Activated naive CD8-positive, alpha-beta T cell (primary cell): ENCODE results near the gene PRORP.

ENCODE experiments used
- H3K27ac Mint-ChIP-seq: one replicate; pipeline ENCODE4 v1.8.0; 2021; ENCODE audit warnings: mixed read lengths
- H3K27me3 Mint-ChIP-seq: one replicate; pipeline ENCODE4 v1.8.0; 2021; ENCODE audit warnings: mixed read lengths
- H3K36me3 Mint-ChIP-seq: one replicate; pipeline ENCODE4 v1.8.0; 2021; ENCODE audit warnings: mixed read lengths
- H3K4me1 Mint-ChIP-seq: one replicate; pipeline ENCODE4 v1.8.0; 2021; ENCODE audit warnings: low read depth, mixed read lengths
- H3K4me3 Mint-ChIP-seq: one replicate; pipeline ENCODE4 v1.8.0; 2021; ENCODE audit warnings: mild to moderate bottlenecking, mixed read lengths
- H3K9me3 Mint-ChIP-seq: one replicate; pipeline ENCODE4 v1.8.0; 2021; ENCODE audit warnings: low read depth, mixed read lengths

The PRORP gene

GRCh38 chr14:35154016-35154415 lies 31.7 kb downstream of the PRORP start:
- no peaks in the 10 kb centered on the region for H3K9me3 Mint-ChIP-seq
- peak overlapping the region; percentile 75 for H3K27ac Mint-ChIP-seq

GRCh38 chr14:35155962-35156361 lies 33.6 kb downstream of the PRORP start:
- peaks cover 15% of the 10 kb centered on the region for H3K36me3 Mint-ChIP-seq
- H3K9me3 Mint-ChIP-seq = no peaks in the 10 kb centered on the region
- H3K27me3 Mint-ChIP-seq = no peaks in the 10 kb centered on the region
- H3K27ac Mint-ChIP-seq = peak overlapping the region; percentile 59
- no peak overlapping the region for H3K4me3 Mint-ChIP-seq
- peaks cover 43% of the 10 kb centered on the region for H3K4me1 Mint-ChIP-seq

More at GRCh38 chr14:35154016-35154415, 31.7 kb downstream of the PRORP start:
- Mint-ChIP-seq H3K27me3 (no peaks in the 10 kb centered on the region), H3K4me1 (peaks cover 34% of the 10 kb centered on the region), H3K36me3 (peaks cover 8% of the 10 kb centered on the region), H3K4me3 (no peak overlapping the region)

GRCh38 chr14:35158491-35158890 lies 36.1 kb downstream of the PRORP start:
- Mint-ChIP-seq H3K4me3 (no peak overlapping the region), H3K9me3 (no peaks in the 10 kb centered on the region), H3K4me1 (peaks cover 55% of the 10 kb centered on the region), H3K36me3 (peaks cover 13% of the 10 kb centered on the region), H3K27me3 (no peaks in the 10 kb centered on the region), H3K27ac (no peak overlapping the region)

GRCh38 chr14:35158951-35159653 lies 36.8 kb downstream of the PRORP start:
- H3K4me3 Mint-ChIP-seq = no peak overlapping the region
- H3K27ac Mint-ChIP-seq = no peak overlapping the region
- H3K27me3 Mint-ChIP-seq = no peaks in the 10 kb centered on the region
- peaks cover 13% of the 10 kb centered on the region for H3K36me3 Mint-ChIP-seq
- peaks cover 51% of the 10 kb centered on the region for H3K4me1 Mint-ChIP-seq
- no peaks in the 10 kb centered on the region for H3K9me3 Mint-ChIP-seq

GRCh38 chr14:35159742-35160409 lies 37.5 kb downstream of the PRORP start:
- Mint-ChIP-seq H3K4me3 (peak overlapping the region; percentile 10), H3K4me1 (peaks cover 47% of the 10 kb centered on the region), H3K9me3 (no peaks in the 10 kb centered on the region), H3K27me3 (no peaks in the 10 kb centered on the region), H3K27ac (peak overlapping the region; percentile 58), H3K36me3 (peaks cover 14% of the 10 kb centered on the region)

- H3K27me3 Mint-ChIP-seq = no peaks in the 10 kb centered on the region
- H3K36me3 Mint-ChIP-seq = peaks cover 19% of the 10 kb centered on the region
- H3K4me1 Mint-ChIP-seq = peaks cover 38% of the 10 kb centered on the region
- H3K27ac Mint-ChIP-seq = peak overlapping the region; percentile 43
- H3K4me3 Mint-ChIP-seq = peak overlapping the region; percentile 27
- H3K9me3 Mint-ChIP-seq = no peaks in the 10 kb centered on the region
Measured at GRCh38 chr14:35161231-35161630, 38.9 kb downstream of the PRORP start.

- Mint-ChIP-seq H3K27ac (no peak overlapping the region), H3K36me3 (peaks cover 28% of the 10 kb centered on the region), H3K9me3 (no peaks in the 10 kb centered on the region), H3K4me1 (peaks cover 31% of the 10 kb centered on the region), H3K4me3 (no peak overlapping the region), H3K27me3 (no peaks in the 10 kb centered on the region)
Measured at GRCh38 chr14:35163384-35163783, 41.0 kb downstream of the PRORP start.

GRCh38 chr14:35164849-35165248 lies 42.5 kb downstream of the PRORP start:
- peaks cover 25% of the 10 kb centered on the region for H3K36me3 Mint-ChIP-seq
- H3K27ac Mint-ChIP-seq = no peak overlapping the region
- H3K27me3 Mint-ChIP-seq = no peaks in the 10 kb centered on the region
- H3K9me3 Mint-ChIP-seq = no peaks in the 10 kb centered on the region
- peaks cover 26% of the 10 kb centered on the region for H3K4me1 Mint-ChIP-seq
- H3K4me3 Mint-ChIP-seq = no peak overlapping the region

- Mint-ChIP-seq H3K36me3 (peaks cover 29% of the 10 kb centered on the region), H3K27ac (peak overlapping the region; percentile 28), H3K9me3 (no peaks in the 10 kb centered on the region), H3K4me1 (peaks cover 7% of the 10 kb centered on the region), H3K27me3 (no peaks in the 10 kb centered on the region), H3K4me3 (no peak overlapping the region)
Measured at GRCh38 chr14:35167496-35167895, 45.1 kb downstream of the PRORP start.
